A549 (cell line): ENCODE data around the gene HARBI1.

ENCODE experiments used
- CTCF ChIP-seq: fragments of >200 bp; sonication (Bioruptor Twin); formaldehyde crosslinking; IDR thresholded peaks from 3 replicates; pipeline ENCODE4 v1.5.1; 2016
- HMGXB4 ChIP-seq: fragments of 250-450 bp; sonication (Bioruptor Pico); IDR thresholded peaks from 2 replicates; pipeline ENCODE4 v1.5.0; 2021; ENCODE audit warnings: mild to moderate bottlenecking, moderate library complexity, borderline replicate concordance
- RAD21 ChIP-seq, 2 experiments: fragments of >200 bp in 1 of 2; sonication (Bioruptor Twin) in 1 of 2; formaldehyde crosslinking in 1 of 2; IDR thresholded peaks in 1 of 2; conservative IDR thresholded peaks in 1 of 2; 2 replicates in 1 of 2; 3 replicates in 1 of 2; pipeline ENCODE4 v1.6.1; 2012 to 2018; ENCODE audit warnings: inconsistent platforms in 1 of 2

GRCh38 chr11:46642627-46643335 is 25.8 kb upstream of the HARBI1 start:
- TF ChIP-seq CTCF: no peak
- TF ChIP-seq RAD21 (conservative IDR thresholded peaks at IDR 0.05 in 1 of 2, IDR thresholded peaks at IDR 0.05 in 1 of 2): no peak
- no peak for TF ChIP-seq HMGXB4 (CRISPR knock-in tag)
